ENCODE results near the gene ANAPC2. TPM values are rescaled to one million over a fixed set of nuclear protein-coding genes. Genes with fewer than 3 reads are reported as not detected.

Gene ANAPC2
- total RNA-seq (2014; rRNA removed; shearing (Covaris generic)) = 9.0 and 12.0 TPM in 2 replicates
- polyA plus RNA-seq (2015; cell fraction: cytosol; rRNA removed) = 28.6 and 34.7 TPM in 2 replicates
- 228 and 280 TPM in 2 replicates for polyA plus RNA-seq (2015; cell fraction: nucleus; rRNA removed)

- peak; percentile 89 for DNase-seq (ENCODE audit: low read depth, low spot score)
- in situ Hi-C loops (cut with HindIII; ENCODE audit: low pct_unique_long_range_greater_than_20kb, low sequenced_read_pairs) = no loop called here
Observed at GRCh38 chr9:137188490-137189296, at the start of gene ANAPC2, which contains the start of gene SSNA1. Gene ANAPC2 (minus strand): TSS chr9:137188560. CDS start chr9:137188532, 28 bp downstream. Gene SSNA1 (plus strand): TSS chr9:137188676. CDS start chr9:137188727, 51 bp downstream.

- in situ Hi-C loops (cut with HindIII; ENCODE audit: low pct_unique_long_range_greater_than_20kb, low sequenced_read_pairs) = no loop called here
- DNase-seq (ENCODE audit: low read depth, low spot score) = no peak
Observed at GRCh38 chr9:137236936-137237421, 48.6 kb upstream of the ANAPC2 start.

GRCh38 chr9:137236238-137236935 lies 48.0 kb upstream of the ANAPC2 start:
- in situ Hi-C loops (cut with HindIII; ENCODE audit: low pct_unique_long_range_greater_than_20kb, low sequenced_read_pairs) = no loop called here
- peak; percentile 83 for DNase-seq (ENCODE audit: low read depth, low spot score)

GRCh38 chr9:137235424-137236237 lies 47.3 kb upstream of the ANAPC2 start:
- in situ Hi-C loops (cut with HindIII; ENCODE audit: low pct_unique_long_range_greater_than_20kb, low sequenced_read_pairs) = no loop called here
- DNase-seq (ENCODE audit: low read depth, low spot score) = no peak

GRCh38 chr9:137234758-137235423 lies 46.5 kb upstream of the ANAPC2 start:
- in situ Hi-C loops (cut with HindIII; ENCODE audit: low pct_unique_long_range_greater_than_20kb, low sequenced_read_pairs) = no loop called here
- DNase-seq (ENCODE audit: low read depth, low spot score) = no peak

GRCh38 chr9:137234055-137234697 lies 45.8 kb upstream of the ANAPC2 start:
- DNase-seq (ENCODE audit: low read depth, low spot score) = no peak
- in situ Hi-C loops (cut with HindIII; ENCODE audit: low pct_unique_long_range_greater_than_20kb, low sequenced_read_pairs) = no loop called here

- in situ Hi-C loops (cut with HindIII; ENCODE audit: low pct_unique_long_range_greater_than_20kb, low sequenced_read_pairs) = no loop called here
Observed at GRCh38 chr9:137233143-137233980, 45.0 kb upstream of the ANAPC2 start.

GRCh38 chr9:137232510-137232909 lies 44.1 kb upstream of the ANAPC2 start:
- in situ Hi-C loops (cut with HindIII; ENCODE audit: low pct_unique_long_range_greater_than_20kb, low sequenced_read_pairs) = no loop called here
- DNase-seq (ENCODE audit: low read depth, low spot score) = no peak

More at GRCh38 chr9:137233143-137233980, 45.0 kb upstream of the ANAPC2 start:
- no peak for DNase-seq (ENCODE audit: low read depth, low spot score)

GRCh38 chr9:137232101-137232500 lies 43.7 kb upstream of the ANAPC2 start:
- in situ Hi-C loops (cut with HindIII; ENCODE audit: low pct_unique_long_range_greater_than_20kb, low sequenced_read_pairs) = no loop called here
- DNase-seq (ENCODE audit: low read depth, low spot score) = no peak

- no peak for DNase-seq (ENCODE audit: low read depth, low spot score)
- in situ Hi-C loops (cut with HindIII; ENCODE audit: low pct_unique_long_range_greater_than_20kb, low sequenced_read_pairs) = no loop called here
Observed at GRCh38 chr9:137231372-137232039, 43.1 kb upstream of the ANAPC2 start.

- in situ Hi-C loops (cut with HindIII; ENCODE audit: low pct_unique_long_range_greater_than_20kb, low sequenced_read_pairs) = no loop called here
Observed at GRCh38 chr9:137230705-137231371, 42.5 kb upstream of the ANAPC2 start, which contains the start of gene SLC34A3. Gene SLC34A3 (plus strand): TSS chr9:137230901. CDS start chr9:137231703, 802 bp downstream.

GRCh38 chr9:137229903-137230704 lies 41.7 kb upstream of the ANAPC2 start:
- DNase-seq (ENCODE audit: low read depth, low spot score) = peak; percentile 40
- in situ Hi-C loops (cut with HindIII; ENCODE audit: low pct_unique_long_range_greater_than_20kb, low sequenced_read_pairs) = no loop called here

More at GRCh38 chr9:137230705-137231371, 42.5 kb upstream of the ANAPC2 start, which contains the start of gene SLC34A3:
- no peak for DNase-seq (ENCODE audit: low read depth, low spot score)

GRCh38 chr9:137228968-137229896 lies 40.9 kb upstream of the ANAPC2 start:
- DNase-seq (ENCODE audit: low read depth, low spot score) = no peak
- in situ Hi-C loops (cut with HindIII; ENCODE audit: low pct_unique_long_range_greater_than_20kb, low sequenced_read_pairs) = no loop called here
